T-helper 2 cell treated with Interferon-gamma antibody and Interleukin-4, amounts not matched to agents 100 ng/mL and 5 ng/mL, for 36 hours (primary cell): Measurements from ENCODE around the gene IZUMO1R. TPM values are rescaled to one million over a fixed set of nuclear protein-coding genes. Genes with fewer than 3 reads are reported as not detected.
"Not testable (repeated sequence)": the region's sequence is repeated elsewhere in the genome, so short reads cannot be mapped to it uniquely, and the experiment has no call there.

ENCODE experiments used
- intact Hi-C: fragments of 100-400 bp; cut with micrococcal nuclease; formaldehyde crosslinking; loops from one replicate; pipeline ENCODE4 v1.15.1; 2023
- total RNA-seq: library from RNA; stranded (reverse); gene quantifications from 2 replicates; pipeline ENCODE4 v1.2.3, GENCODE V29; 2022

The IZUMO1R gene
- total RNA-seq: not detected in 2 replicates

GRCh38 chr11:94303966-94304958 lies at the start of gene IZUMO1R:
Gene IZUMO1R (plus strand): TSS chr11:94304580. CDS start chr11:94305637, 1,057 bp downstream.
- intact Hi-C loops: no loop called here

- intact Hi-C loops: no loop called here
Observed at GRCh38 chr11:94271885-94272372, 32.5 kb upstream of the IZUMO1R start.

GRCh38 chr11:94272738-94273313 lies 31.6 kb upstream of the IZUMO1R start:
- intact Hi-C loops: no loop called here

- intact Hi-C loops: no loop called here
Observed at GRCh38 chr11:94275961-94276360, 28.4 kb upstream of the IZUMO1R start.

- intact Hi-C loops: no loop called here
Observed at GRCh38 chr11:94276943-94277342, 27.4 kb upstream of the IZUMO1R start.

- intact Hi-C loops: not testable (repeated sequence)
Observed at GRCh38 chr11:94278207-94278606, 26.2 kb upstream of the IZUMO1R start.

GRCh38 chr11:94279996-94280395 lies 24.4 kb upstream of the IZUMO1R start:
- intact Hi-C loops: no loop called here

- intact Hi-C loops: no loop called here
Observed at GRCh38 chr11:94281324-94281723, 23.1 kb upstream of the IZUMO1R start.

- intact Hi-C loops: no loop called here
Observed at GRCh38 chr11:94283678-94284077, 20.7 kb upstream of the IZUMO1R start.

GRCh38 chr11:94295534-94295933 lies 8.8 kb upstream of the IZUMO1R start:
- intact Hi-C loops: no loop called here

- intact Hi-C loops: no loop called here
Observed at GRCh38 chr11:94297985-94298576, 6.3 kb upstream of the IZUMO1R start.

GRCh38 chr11:94302776-94303175 lies 1.6 kb upstream of the IZUMO1R start:
- intact Hi-C loops: no loop called here

GRCh38 chr11:94305146-94305545 lies 766 bp downstream of the IZUMO1R start:
- intact Hi-C loops: no loop called here

GRCh38 chr11:94307101-94307791 lies 2.9 kb downstream of the IZUMO1R start:
- intact Hi-C loops: no loop called here

GRCh38 chr11:94308024-94308423 lies 3.6 kb downstream of the IZUMO1R start:
- intact Hi-C loops: no loop called here

GRCh38 chr11:94309757-94310156 lies 5.4 kb downstream of the IZUMO1R start:
- intact Hi-C loops: no loop called here

- intact Hi-C loops: no loop called here
Observed at GRCh38 chr11:94310191-94310875, 6.0 kb downstream of the IZUMO1R start.

GRCh38 chr11:94312339-94312738 lies 8.0 kb downstream of the IZUMO1R start:
- intact Hi-C loops: no loop called here

- intact Hi-C loops: no loop called here
Observed at GRCh38 chr11:94314064-94314463, 9.7 kb downstream of the IZUMO1R start.

GRCh38 chr11:94315664-94316063 lies 11.3 kb downstream of the IZUMO1R start:
- intact Hi-C loops: no loop called here

GRCh38 chr11:94322501-94322900 lies 18.1 kb downstream of the IZUMO1R start:
- intact Hi-C loops: no loop called here
